Activated T-helper 1 cell treated with Interleukin-2 at 50 U/mL for 16 hours (primary cell): ENCODE data around the gene MRAS.
"Not testable (repeated sequence)": the region's sequence is repeated elsewhere in the genome, so short reads cannot be mapped to it uniquely, and the experiment has no call there.

ENCODE experiments used
- DNase-seq: peaks from one replicate; pipeline ENCODE4 v3.0.0-alpha.2; 2020; ENCODE audit warnings: low read depth

The MRAS gene

GRCh38 chr3:138367326-138367850 is 19.0 kb downstream of the MRAS start:
- DNase-seq, result no peak

DNA sequence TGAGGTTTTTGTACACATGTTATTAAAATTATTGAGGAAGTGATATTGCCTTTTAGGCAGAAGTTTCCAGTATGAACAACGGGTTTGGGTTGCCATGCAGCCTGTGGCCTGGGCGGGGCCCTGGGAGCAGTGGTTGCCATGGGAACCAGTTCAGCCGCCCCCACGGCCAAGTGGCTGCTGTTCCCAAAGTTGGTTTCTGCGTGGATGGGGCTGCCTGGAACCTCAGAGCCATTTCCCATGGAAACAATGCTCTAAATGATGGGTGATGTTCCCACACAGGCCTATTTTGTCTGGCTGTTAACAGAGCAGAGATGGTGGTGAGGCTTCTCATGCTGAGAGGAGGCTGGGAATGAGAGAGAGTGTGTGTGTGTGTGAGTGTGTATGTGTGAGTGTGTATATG is 19.5 kb downstream of the MRAS start:
- no peak for DNase-seq

GRCh38 chr3:138369151-138369900 is 20.9 kb downstream of the MRAS start:
- no peak for DNase-seq

- no peak for DNase-seq
Observed at GRCh38 chr3:138370321-138370720, 21.9 kb downstream of the MRAS start.

DNA sequence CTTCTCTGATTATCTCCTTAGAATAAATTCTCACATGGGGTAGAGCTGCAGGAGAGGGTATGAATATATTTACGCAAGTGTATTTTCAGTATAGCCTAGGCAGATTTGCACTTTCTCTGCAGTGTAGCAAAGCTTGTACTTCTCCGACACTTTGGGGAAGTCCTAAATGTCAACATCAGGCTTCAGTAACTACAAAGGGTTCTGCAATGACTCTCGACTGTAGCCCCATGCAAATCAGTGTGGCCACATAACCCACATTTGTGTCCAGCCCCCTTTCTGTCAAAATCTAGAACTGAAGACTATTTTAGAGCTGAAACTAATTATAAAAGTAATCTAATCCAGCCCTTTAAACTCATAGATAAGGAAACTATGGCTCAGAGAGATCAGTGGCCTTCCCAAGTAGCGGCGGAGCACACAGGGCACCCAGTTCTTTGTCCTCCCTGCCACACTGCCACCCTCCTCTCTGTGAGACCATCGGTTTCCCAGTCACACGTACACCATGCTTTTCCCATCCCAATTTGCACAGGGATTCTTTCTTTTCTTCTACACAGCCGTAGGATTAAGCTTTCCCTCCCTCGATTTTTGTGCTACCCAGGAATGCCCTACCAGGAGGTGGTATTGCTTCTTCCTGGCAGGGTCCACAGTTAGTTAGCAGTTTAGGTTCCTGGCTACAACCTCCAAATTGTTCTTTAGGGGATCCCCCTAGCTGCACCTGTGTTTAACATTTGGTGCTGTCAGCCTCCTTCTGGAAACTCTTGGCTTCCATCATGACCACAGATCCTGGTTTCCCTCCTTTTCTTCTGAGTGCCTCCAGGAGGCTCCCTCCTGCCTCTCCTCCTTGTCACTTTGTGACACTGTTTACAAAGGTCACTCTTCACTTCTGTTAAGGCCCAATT is 22.9 kb downstream of the MRAS start:
- no peak for DNase-seq

DNA sequence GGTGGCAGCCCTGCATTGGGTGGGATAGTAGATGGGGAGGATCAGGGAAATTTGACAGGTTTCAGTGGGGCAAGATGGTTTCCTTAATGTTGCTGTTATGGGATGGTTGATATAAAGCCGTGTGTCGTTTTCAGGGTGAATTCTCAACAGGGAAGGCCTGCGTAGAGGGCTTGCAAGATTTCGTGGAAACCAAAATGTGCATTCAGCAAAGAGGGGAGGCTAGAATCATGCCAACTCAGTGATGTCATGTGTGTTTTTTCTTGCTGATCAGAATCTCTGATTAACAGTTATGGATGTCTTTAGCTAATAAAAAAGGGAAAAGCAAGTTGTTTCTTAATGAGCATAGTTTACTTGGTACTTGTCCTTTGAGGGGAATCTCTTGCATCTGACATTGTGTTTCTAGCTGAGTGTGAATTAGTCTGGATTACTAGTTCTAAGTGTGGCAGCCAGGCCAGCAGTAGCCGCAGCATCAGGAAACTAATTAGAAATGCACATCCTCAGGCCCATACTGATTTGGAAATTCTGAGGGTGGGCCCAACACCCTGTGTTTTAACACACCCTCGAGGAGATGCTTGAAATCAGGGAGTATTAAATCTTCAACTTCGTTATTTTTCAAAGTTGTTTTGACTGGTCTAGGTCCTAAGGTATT is 24.8 kb downstream of the MRAS start:
- DNase-seq, result no peak

DNA sequence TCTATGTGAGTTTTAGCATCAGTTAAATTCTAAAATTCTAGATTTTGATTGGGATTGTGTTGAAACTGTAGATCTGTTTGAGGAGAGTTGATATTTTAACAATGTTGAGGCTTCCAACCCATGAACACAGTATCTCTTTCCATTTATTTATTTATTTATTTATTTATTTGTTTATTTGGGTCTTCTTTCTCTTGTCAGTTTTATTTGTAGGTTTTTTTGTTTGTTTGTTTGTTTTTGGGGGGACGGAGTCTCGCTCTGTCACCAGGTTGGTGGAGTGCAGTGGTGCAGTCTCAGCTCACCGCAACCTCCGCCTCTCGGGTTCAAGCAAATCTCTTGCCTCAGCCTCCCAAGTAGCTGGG is 25.3 kb downstream of the MRAS start:
- DNase-seq, result no peak

GRCh38 chr3:138374573-138375134 is 26.3 kb downstream of the MRAS start:
- DNase-seq, result no peak

DNA sequence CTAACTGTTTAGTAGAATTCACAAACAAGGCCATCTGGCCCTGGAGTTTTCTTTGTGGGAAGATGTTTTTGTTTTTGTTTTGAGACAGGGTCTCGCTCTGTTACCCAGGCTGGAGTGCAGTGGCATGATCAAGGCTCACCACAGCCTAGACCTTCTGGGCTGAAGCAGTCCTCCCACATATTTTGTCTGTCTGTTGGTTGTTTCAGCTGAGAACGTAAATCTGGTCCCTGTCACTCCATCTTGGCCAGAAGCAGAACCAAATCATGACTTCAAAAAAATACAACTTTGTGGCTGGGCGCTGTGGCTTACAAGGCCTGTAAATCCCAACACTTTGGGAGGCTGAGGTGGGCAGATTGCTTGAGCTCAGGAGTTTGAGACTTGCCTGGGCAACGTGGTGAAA is 27.1 kb downstream of the MRAS start:
- no peak for DNase-seq

GRCh38 chr3:138376663-138377062 is 28.3 kb downstream of the MRAS start:
- no peak for DNase-seq

- DNase-seq, result not testable (repeated sequence)
Observed at GRCh38 chr3:138377212-138377611, 28.8 kb downstream of the MRAS start.

DNA sequence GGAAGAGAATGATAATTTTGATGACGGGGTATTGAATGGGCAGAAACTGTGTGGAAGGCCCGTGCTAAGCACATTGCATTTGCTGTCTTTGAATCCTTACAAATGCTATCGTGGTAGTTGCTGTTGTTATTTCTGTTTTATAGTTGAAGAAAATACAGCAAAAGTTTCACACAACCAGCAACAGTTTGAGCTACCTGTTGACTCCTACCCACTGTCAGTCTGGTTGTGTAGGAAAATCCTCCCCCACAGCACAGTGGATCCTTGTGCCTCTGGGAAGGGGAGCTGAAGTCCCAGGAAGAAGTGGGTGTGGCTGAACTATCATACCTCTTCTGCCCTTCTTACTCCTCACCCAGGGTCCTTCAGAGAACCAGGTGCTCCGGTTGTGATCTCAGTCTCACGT is 29.4 kb downstream of the MRAS start:
- DNase-seq, result no peak

DNA sequence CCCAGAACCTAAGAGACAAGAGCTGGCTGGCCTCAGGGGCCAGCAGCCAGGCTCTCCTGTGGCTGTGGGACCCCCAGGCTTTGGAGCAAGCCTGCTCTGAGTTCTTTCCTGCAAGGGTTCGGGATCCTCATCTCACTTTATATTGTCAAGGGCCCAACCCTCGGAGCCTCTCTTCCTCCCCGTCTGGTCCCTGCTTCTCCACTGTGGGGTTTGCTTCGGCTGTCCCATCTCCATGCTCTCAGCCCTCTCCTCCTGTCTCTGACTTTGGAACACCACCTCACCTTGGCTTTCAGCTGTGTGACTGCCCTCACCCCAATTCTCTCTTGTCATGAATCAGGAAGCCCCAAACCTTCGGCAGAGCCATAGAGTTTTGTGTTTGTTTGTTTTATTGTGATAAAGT is 30.0 kb downstream of the MRAS start:
- no peak for DNase-seq

GRCh38 chr3:138378990-138379389 is 30.6 kb downstream of the MRAS start:
- no peak for DNase-seq

DNA sequence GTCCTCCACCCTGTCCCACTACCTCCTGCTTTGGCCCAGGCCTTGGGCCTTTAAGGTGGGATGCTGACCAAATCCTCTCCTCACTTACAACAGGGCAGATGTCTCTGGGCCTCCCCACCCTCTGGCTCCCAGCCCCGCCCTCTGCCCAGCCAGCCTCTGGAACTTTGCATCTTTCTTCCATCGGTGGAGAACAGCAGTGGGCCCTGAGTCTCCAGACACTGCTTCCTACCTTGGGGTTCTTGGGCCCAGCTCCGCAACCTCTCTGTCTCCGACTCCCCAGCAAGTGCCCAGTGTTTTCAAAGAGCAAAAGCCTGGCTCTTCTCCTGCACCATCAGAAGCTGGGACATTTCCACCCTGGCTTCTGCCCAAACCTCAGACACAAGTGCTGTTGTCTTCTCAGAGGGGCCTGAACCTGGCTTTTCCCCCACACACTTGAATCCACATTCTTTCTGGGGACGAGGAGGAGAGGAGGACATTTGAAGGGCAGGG is 33.1 kb downstream of the MRAS start:
- no peak for DNase-seq

GRCh38 chr3:138381950-138382715 is 33.8 kb downstream of the MRAS start:
- no peak for DNase-seq

- no peak for DNase-seq
Observed at GRCh38 chr3:138383715-138384465, 35.5 kb downstream of the MRAS start.

DNA sequence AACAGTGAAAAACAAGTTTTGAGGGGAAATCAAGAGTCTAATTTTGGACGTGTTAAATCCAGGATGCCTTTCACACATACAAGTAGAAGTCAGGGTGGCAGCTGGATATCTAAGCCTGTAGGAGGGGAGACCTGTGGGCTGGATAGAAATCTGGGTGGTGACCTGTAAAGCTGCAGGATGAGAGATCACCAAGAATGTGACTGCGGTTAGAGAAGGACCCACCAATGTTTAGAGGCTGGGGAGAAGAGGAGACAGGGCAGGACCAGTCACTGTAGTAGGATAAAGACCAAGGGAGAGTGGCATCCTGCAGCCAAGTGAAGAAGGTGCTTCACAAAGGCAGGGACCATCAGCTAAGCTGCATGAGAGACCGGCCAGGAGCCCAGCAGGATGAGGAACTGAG is 36.2 kb downstream of the MRAS start:
- no peak for DNase-seq

DNA sequence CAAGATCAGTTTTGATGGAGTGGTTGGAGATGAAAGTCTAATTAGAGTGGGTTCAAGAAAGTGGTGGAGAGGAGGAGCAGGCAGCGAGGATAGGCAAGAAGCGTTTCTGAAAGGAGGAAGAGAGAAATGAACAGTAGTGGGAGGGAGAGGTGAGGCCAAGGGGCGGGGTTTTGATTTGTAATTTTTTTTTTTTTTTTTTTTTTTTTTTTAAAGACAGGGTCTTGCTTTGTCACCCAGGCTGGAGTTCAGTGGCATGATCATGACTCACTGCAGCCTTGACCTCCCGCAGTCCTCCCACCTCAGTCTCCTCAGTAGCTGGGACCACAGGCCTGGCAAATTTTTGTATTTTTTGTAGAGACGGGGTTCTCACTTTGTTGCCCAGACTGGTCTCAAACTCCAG is 36.6 kb downstream of the MRAS start:
- DNase-seq, result no peak

- no peak for DNase-seq
Observed at GRCh38 chr3:138389144-138389601, 40.8 kb downstream of the MRAS start.
